Sigmoid colon (tissue), 4 donors: ENCODE data around the gene SH2D1A.

ENCODE experiments used
- EP300 ChIP-seq, 4 donors: sonication (generic); formaldehyde crosslinking; IDR thresholded peaks; one replicate each; pipeline ENCODE4 v1.6.1; 2017; ENCODE audit warnings: antibody characterized with exemption in 4 of 4
- POLR2A ChIP-seq, 2 donors: fragments of 450-650 bp; IDR thresholded peaks; one replicate each; pipeline ENCODE4 v1.6.1; 2016; ENCODE audit warnings: antibody characterized with exemption in 2 of 2, mild to moderate bottlenecking in 2 of 2, moderate library complexity in 2 of 2

DNA sequence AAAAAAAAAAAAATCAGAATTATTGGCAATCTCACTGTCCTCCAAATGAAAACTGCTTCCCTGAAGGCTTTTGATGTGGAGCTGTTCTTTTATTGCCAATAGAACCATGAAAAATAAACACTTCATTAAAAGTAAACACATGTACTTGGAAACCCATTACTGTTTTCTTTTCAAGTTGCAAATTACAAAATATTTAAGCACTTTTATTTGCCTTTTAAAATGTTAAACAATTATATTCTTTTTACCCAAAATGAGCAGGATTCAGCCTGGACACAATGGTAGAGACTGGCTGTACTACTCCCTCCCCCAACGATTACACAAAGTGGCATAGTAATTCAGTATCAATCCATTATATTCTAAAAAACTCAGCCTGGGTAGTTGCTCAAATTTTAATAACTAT, 60.9 kb downstream of the SH2D1A start:
- TF ChIP-seq EP300 (IDR thresholded peaks at IDR 0.05) = no peak
- no peak for TF ChIP-seq POLR2A (IDR thresholded peaks at IDR 0.05)
